WTC11 (cell line): ENCODE measurements around the gene HDAC1.

ENCODE experiments used
- CREM ChIP-seq: sonication (generic); formaldehyde crosslinking; IDR thresholded peaks from 2 replicates; pipeline ENCODE4 v1.8.1; 2022; ENCODE audit warnings: mild to moderate bottlenecking, missing genetic modification reagents, moderate library complexity
- CTCF ChIP-seq: fragments of 200-600 bp; IDR thresholded peaks from 2 replicates; pipeline ENCODE4 v1.8.0; 2022; ENCODE audit warnings: antibody characterized with exemption
- HMGXB4 ChIP-seq: sonication (generic); formaldehyde crosslinking; IDR thresholded peaks from 2 replicates; pipeline ENCODE4 v1.8.1; 2023; ENCODE audit warnings: mild to moderate bottlenecking, moderate library complexity, missing genetic modification reagents
- IRF2 ChIP-seq: sonication (generic); formaldehyde crosslinking; IDR thresholded peaks from 2 replicates; pipeline ENCODE4 v1.8.0; 2022; ENCODE audit warnings: low read depth, missing genetic modification reagents, borderline replicate concordance
- MAX ChIP-seq: sonication (generic); formaldehyde crosslinking; IDR thresholded peaks from 2 replicates; pipeline ENCODE4 v1.8.0; 2022; ENCODE audit warnings: mild to moderate bottlenecking, missing genetic modification reagents
- NFE2L1 ChIP-seq: sonication (generic); formaldehyde crosslinking; IDR thresholded peaks from 2 replicates; pipeline ENCODE4 v1.8.1; 2023; ENCODE audit warnings: missing genetic modification reagents

GRCh38 chr1:32276032-32276782, 15.7 kb upstream of the HDAC1 start:
- TF ChIP-seq CREM (CRISPR knock-in tag) (no peak), CTCF (no peak), IRF2 (CRISPR knock-in tag) (no peak), HMGXB4 (CRISPR knock-in tag) (no peak), MAX (CRISPR knock-in tag) (no peak), NFE2L1 (CRISPR knock-in tag) (no peak)
